Smooth muscle cell of the umbilical artery (primary cell): ENCODE results near the gene RAB20. TPM values are rescaled to one million over a fixed set of nuclear protein-coding genes. Genes with fewer than 3 reads are reported as not detected.

Source experiments
- total RNA-seq: library from RNA; depleted of rRNA; stranded (reverse); fragments of >200 nt; gene quantifications from 2 replicates; pipeline ENCODE4 v1.2.3, GENCODE V29; 2014

Gene RAB20
- 9.5 and 20.2 TPM in 2 replicates for total RNA-seq

GRCh38 chr13:110561344-110562035 is at the start of gene RAB20:
RAB20 (minus strand) TSS chr13:110561722; CDS start chr13:110561519, 203 bp downstream.

Other genes starting within 250 kb of the RAB20 start
- 21.7 and 22.1 TPM in 2 replicates for gene NAXD, start 53.8 kb upstream of the RAB20 start, total RNA-seq
- 113 and 114 TPM in 2 replicates for gene CARS2, start 144.4 kb upstream of the RAB20 start, total RNA-seq
- 8.3 and 12.3 TPM in 2 replicates for gene ING1, start 152.0 kb upstream of the RAB20 start, total RNA-seq